Head of caudate nucleus (tissue), 42 donors: ENCODE data around the gene CACNA2D3.

ENCODE experiments used
- DNase-seq, 42 donors: peaks; one replicate each; pipeline versions ENCODE4 v3.0.0 to v3.0.0-alpha.2; 2020 to 2021; ENCODE audit warnings: mixed read lengths in 7 of 42
- intact Hi-C: fragments of 100-400 bp; cut with DNase I; formaldehyde crosslinking; loops from one replicate; pipeline ENCODE4 v1.15.0; 2022

CACNA2D3 gene

DNA sequence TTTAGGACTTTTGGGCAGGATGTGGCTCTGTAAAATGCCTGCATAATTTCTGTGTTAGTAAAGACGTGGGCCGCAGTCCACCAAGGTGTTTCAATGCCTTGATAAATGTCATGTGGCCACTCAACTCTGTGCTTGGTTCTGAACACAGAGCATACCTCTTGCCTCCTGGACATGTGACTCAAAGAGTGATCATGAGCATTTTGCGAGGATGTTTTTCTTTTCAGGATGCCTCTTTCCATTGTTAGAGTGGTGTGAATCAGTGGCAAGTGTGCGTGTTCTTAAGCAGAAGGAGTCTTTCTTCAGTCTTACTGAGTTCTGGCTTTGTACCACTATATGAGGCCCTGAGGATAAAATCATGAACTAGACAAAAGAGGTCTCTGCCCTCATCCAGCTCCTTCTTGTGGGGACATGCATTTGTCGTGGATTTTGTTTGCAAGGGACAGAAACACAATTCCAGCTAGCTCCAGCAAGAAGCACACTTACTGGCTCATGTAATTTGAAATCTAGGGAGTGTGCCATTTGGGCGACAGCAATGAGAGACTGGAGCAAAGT is 442.1 kb downstream of the CACNA2D3 start:
- intact Hi-C loops = no loop called here
- no peak for DNase-seq

GRCh38 chr3:54565956-54566355 is 443.6 kb downstream of the CACNA2D3 start:
- DNase-seq = no peak
- intact Hi-C loops = no loop called here

- intact Hi-C loops = no loop called here
- DNase-seq = no peak
Measured at GRCh38 chr3:54567949-54568348, 445.6 kb downstream of the CACNA2D3 start.

DNA sequence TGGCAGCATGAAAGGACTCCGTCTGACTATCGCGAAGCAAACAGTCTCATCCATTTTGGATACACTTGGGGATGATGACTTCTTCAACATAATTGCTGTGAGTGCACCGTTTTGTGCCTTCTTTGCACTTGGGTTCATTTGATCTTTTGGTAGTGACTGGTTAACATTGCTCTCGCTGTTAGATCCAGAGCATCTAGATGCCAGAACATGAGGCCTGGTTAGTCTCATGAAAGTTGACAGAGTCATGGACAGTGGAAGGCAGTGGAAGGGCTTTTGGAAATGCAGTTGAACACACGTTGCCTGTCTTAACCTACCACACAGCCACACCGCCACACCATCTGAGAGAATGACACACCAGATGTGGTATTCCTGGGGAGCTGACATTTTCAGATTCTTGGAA is 447.7 kb downstream of the CACNA2D3 start:
- intact Hi-C loops = no loop called here
- no peak for DNase-seq

- no peak for DNase-seq
- intact Hi-C loops = no loop called here
Measured at GRCh38 chr3:54572197-54572895, 450.0 kb downstream of the CACNA2D3 start.

DNA sequence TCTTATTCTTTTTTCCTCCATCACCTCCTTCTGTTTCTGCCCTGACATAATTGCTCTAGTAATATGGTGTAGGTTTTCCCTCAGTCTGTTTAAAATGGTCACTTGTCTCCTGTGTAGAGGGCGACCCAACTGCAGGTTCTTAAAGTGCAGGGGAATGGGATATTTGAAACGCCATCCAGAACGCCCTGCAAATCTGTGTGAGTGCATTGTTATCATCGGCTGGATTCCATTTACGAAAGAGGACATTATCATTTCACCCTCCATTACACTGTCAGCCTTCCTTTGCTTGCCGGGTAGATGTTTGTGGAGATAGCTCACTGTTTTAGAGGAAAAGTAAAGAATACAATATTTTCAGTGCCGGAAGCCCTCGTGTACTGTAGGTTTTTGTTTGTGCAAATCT is 451.5 kb downstream of the CACNA2D3 start:
- DNase-seq = no peak
- intact Hi-C loops = no loop called here

- intact Hi-C loops = no loop called here
Measured at GRCh38 chr3:54574906-54575617, 452.7 kb downstream of the CACNA2D3 start.

DNA sequence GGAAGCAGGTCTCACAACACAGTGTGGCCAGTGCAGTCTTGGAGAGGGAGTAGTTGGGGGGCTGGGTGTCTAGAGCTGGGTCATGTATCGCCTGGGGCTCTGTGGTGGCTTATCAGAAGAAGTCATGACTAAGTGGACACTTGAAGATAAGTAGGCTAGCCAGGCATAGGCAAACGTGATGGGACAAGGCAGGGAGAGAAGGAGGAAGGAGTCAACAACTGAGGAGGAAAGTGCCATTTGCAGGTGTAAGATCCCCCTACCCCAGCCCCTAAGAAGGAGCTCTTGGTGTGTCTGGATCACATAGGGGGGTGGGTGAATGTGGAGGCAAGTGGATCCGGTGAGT is 453.2 kb downstream of the CACNA2D3 start:
- intact Hi-C loops = no loop called here
- no peak for DNase-seq

More at GRCh38 chr3:54574906-54575617, 452.7 kb downstream of the CACNA2D3 start:
- no peak for DNase-seq

DNA sequence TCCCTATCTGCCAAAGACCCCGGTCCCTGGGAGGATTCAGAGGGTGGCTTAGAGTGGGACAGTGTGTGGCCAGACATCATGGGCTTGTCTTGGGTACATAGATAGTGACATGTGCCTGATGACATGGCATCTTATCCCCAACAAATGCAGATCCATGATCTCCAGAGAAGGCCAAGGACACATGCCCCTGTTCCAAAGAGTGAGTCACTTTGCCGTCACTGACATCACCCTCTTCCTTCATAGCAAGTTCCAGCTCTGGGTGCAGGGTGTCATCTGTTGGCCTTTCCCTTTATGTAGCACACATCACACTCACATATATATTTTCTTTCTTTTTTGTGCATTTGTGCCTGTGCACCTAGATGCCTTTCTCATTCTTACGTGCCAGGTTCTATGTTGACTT is 455.0 kb downstream of the CACNA2D3 start:
- intact Hi-C loops = no loop called here
- no peak for DNase-seq

DNA sequence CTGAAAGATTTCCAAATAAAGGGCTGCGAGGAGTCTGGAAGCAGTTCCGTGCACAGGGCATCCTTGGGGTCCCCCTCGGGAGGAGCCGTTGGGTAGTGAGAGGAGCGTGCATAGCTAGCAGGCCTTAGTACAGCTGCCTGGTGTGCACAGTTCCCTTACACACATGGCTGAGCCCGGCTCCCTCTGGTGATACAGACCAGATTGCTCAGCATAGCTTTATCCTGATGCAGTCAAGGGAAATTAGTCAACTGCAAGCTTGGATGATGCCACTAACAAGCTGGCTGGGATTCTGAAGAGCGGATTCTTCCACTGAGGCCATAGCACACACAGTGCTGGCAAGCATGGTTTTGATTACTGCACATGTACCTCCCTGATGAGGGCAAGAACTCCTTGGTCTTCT is 456.1 kb downstream of the CACNA2D3 start:
- intact Hi-C loops = no loop called here
- DNase-seq = no peak

- no peak for DNase-seq
- intact Hi-C loops = no loop called here
Measured at GRCh38 chr3:54580453-54580852, 458.1 kb downstream of the CACNA2D3 start.

DNA sequence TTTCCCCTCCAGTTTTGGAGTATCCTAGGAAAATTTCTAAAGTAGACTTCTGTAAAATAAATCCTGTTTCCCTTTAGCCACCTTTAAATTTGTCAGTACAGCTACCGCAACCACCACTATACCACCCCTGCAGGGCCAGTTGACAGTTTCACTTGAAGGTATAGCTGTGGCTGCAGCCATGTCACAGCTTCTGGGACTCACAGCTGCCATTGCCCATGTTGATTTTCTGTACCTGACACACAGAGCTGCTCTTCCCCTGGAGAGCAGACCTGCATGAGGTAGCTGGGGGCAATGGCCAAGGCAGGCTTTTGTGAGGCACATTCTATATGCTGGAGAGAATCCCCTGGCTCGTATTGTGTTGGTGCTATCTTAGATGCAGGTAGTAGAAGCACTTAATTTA is 460.1 kb downstream of the CACNA2D3 start:
- no peak for DNase-seq
- intact Hi-C loops = no loop called here

- no peak for DNase-seq
- intact Hi-C loops = no loop called here
Measured at GRCh38 chr3:54591157-54591556, 468.8 kb downstream of the CACNA2D3 start.

DNA sequence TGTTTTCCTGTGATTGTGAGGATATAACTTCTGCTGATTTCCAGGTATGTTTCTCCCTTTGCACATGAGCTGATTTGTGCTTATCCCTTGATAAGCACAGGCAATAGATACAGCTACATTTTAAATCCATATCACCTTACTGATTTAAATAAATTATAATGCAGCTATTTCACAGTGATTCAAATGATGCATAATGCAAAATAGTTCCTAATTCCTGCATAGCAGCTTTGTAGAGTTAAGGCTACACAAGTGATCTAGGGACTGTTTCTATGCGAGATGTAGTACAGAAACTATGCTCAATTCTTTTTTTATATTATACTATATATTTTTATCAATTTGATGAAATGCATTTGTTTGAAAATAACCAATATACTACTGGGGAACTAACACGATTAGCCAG is 471.3 kb downstream of the CACNA2D3 start:
- no peak for DNase-seq
- intact Hi-C loops = no loop called here

- DNase-seq = no peak
- intact Hi-C loops = no loop called here
Measured at GRCh38 chr3:54596087-54596486, 473.7 kb downstream of the CACNA2D3 start.

- intact Hi-C loops = no loop called here
- peak in 41 of 42 donors; percentile 12 to 80 (median 57) for DNase-seq
Measured at GRCh38 chr3:54599716-54600115, 477.4 kb downstream of the CACNA2D3 start.

- peak in 33 of 42 donors; percentile 4 to 73 (median 37) for DNase-seq
- intact Hi-C loops = no loop called here
Measured at GRCh38 chr3:54600441-54601204, 478.3 kb downstream of the CACNA2D3 start.

GRCh38 chr3:54604495-54604894 is 482.1 kb downstream of the CACNA2D3 start:
- DNase-seq = no peak
- intact Hi-C loops = no loop called here

GRCh38 chr3:54608041-54608440 is 485.7 kb downstream of the CACNA2D3 start:
- DNase-seq = no peak
- intact Hi-C loops = no loop called here

- no peak for DNase-seq
- intact Hi-C loops = no loop called here
Measured at GRCh38 chr3:54619053-54619452, 496.7 kb downstream of the CACNA2D3 start.
